Osteoblast (primary cell): ENCODE measurements around the gene C9. TPM values are rescaled to one million over a fixed set of nuclear protein-coding genes. Genes with fewer than 3 reads are reported as not detected.
"Not testable (repeated sequence)": the region's sequence is repeated elsewhere in the genome, so short reads cannot be mapped to it uniquely, and the experiment has no call there.

Experiments
- DNase-seq: peaks from one replicate; pipeline ENCODE4 v3.0.0; 2011; ENCODE audit warnings: low spot score, mixed read lengths; ENCODE audit not compliant: insufficient read length; ENCODE audit errors: missing footprints
- H2AFZ ChIP-seq: 2 replicates; pipeline ENCODE4 v1.6.0; 2011; ENCODE audit warnings: mild to moderate bottlenecking, low read length
- H3K27ac ChIP-seq: 2 replicates; pipeline ENCODE4 v1.5.1; 2011; ENCODE audit warnings: mild to moderate bottlenecking, low read depth, low read length, moderate library complexity
- H3K27me3 ChIP-seq: 2 replicates; pipeline ENCODE4 v1.6.0; 2012; ENCODE audit warnings: mild to moderate bottlenecking, control low read depth, inconsistent platforms, low read length, moderate library complexity; ENCODE audit not compliant: insufficient read depth
- H3K36me3 ChIP-seq: 2 replicates; pipeline ENCODE4 v1.5.1; 2011; ENCODE audit warnings: mild to moderate bottlenecking, low read length, control low read depth, moderate library complexity; ENCODE audit not compliant: insufficient read depth
- H3K4me1 ChIP-seq: 2 replicates; pipeline ENCODE4 v1.5.1; 2011; ENCODE audit warnings: mild to moderate bottlenecking, low read length, control low read depth, moderate library complexity; ENCODE audit not compliant: insufficient read depth
- H3K4me2 ChIP-seq: 2 replicates; pipeline ENCODE4 v1.6.0; 2011; ENCODE audit warnings: mild to moderate bottlenecking, low read length; ENCODE audit not compliant: insufficient read depth
- H3K4me3 ChIP-seq: fragments of 200-600 bp; sonication (generic); 3 replicates; pipeline ENCODE4 v1.5.1; 2012; ENCODE audit warnings: mild to moderate bottlenecking, low read length, inconsistent platforms; ENCODE audit not compliant: insufficient read depth
- H3K79me2 ChIP-seq: 2 replicates; pipeline ENCODE4 v1.6.0; 2012; ENCODE audit warnings: mild to moderate bottlenecking, low read length, control low read depth, inconsistent platforms; ENCODE audit not compliant: insufficient read depth
- H3K9me3 ChIP-seq: 2 replicates; pipeline ENCODE4 v1.5.1; 2011; ENCODE audit warnings: low read depth, low read length, control low read depth
- H4K20me1 ChIP-seq: 2 replicates; pipeline ENCODE4 v1.6.0; 2012; ENCODE audit warnings: mild to moderate bottlenecking, low read length, control low read depth; ENCODE audit not compliant: insufficient read depth
- CTCF ChIP-seq: IDR thresholded peaks from 2 replicates; pipeline ENCODE4 v1.5.1; 2011; ENCODE audit warnings: mild to moderate bottlenecking, low read depth, low read length, moderate library complexity; ENCODE audit errors: extremely low read depth
- total RNA-seq: library from RNA; depleted of rRNA; stranded (reverse); fragments of >200 nt; gene quantifications from 2 replicates; pipeline ENCODE4 v1.2.3, GENCODE V29; 2012

The C9 gene
- total RNA-seq, 1 donor = 0.36 TPM

DNA sequence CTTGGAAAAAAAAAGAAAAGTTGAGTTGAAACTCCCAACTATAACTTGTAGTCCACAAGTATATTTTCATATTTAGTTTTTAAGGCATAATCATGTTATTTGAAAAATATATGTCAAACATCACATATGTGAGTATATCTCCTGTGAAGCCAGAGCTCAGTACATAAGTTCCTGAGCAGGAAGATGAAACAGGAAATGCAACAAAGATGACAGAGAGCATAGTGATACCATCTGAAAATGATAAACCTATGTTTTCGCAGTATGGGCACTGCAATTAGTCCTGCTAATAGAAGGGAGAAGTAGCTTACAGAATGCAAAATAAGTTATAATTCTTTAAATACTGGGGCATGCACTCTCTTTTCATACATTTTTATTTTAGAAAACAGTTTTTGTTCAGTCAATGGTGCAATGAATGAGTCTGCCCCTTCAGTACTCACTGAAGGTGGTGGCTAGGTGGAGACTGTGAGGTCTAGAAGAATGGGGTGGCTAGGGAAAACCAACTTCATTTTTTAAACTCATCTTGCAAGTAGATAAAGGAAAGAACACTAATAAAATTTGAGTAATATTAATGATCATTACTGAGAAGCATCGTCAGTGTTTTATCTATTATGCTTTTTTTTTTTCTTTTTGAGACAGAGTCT is 90.9 kb downstream of the C9 start:
- no peaks in the 10 kb centered on the region for H3K79me2 ChIP-seq
- H3K27me3 ChIP-seq = no peaks in the 10 kb centered on the region
- H3K4me2 ChIP-seq = no peak overlapping the region
- no peak overlapping the region for H3K27ac ChIP-seq
- no peak for TF ChIP-seq CTCF
- H3K4me1 ChIP-seq = no peaks in the 10 kb centered on the region
- no peak for DNase-seq
- no peaks in the 10 kb centered on the region for H3K36me3 ChIP-seq
- no peaks in the 10 kb centered on the region for H4K20me1 ChIP-seq
- no peak overlapping the region for H3K4me3 ChIP-seq
- H3K9me3 ChIP-seq = no peaks in the 10 kb centered on the region
- H2AFZ ChIP-seq = no peak overlapping the region

DNA sequence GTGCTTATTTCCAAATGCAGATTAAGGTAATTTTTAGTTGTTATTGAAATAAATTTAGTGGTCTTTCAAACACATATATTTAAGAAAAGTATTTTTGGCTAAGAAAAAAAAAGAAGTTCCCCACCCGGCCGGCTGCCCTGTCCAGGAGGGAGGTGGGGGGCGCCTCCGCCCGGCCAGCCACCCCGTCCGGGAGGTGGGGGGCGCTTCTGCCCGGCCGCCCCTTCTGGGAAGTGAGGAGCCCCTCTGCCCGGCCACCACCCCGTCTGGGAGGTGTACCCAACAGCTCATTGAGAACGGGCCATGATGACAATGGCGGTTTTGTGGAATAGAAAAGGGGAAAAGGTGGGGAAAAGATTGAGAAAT is 91.4 kb downstream of the C9 start:
- H3K27me3 ChIP-seq, H3K27ac ChIP-seq, H2AFZ ChIP-seq, H3K4me3 ChIP-seq, DNase-seq, H4K20me1 ChIP-seq, H3K4me1 ChIP-seq, H3K9me3 ChIP-seq, H3K79me2 ChIP-seq, H3K36me3 ChIP-seq, H3K4me2 ChIP-seq: not testable (repeated sequence)

DNA sequence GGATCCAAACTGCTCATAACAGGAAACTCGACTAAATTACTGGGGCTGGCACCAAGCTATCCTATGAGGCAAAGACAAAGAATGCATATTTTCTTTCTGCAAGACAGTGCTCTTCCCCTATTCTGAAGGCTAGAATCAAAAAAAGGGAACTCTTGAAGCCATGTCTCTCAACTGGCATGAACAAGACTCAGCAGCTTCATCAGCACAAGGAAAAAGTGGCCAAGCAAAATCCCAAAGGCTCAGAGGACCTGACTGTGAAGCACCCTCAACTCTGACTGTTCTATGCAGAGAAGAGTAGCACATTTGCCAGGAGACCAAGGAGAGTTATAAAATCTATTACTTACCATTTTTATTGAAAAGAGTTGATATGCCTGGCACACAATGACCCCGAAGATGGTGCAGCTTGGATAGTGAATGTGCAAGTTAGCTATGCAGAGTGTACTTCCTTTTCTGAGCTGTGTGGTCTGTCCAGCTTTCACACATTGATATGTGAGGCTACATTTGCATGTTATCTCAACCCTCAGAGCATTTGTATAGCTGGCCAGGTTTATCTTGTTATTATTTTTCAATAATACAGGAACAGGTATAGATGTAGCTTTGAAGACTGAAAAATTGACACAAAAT is 94.0 kb downstream of the C9 start:
- no peaks in the 10 kb centered on the region for H3K79me2 ChIP-seq
- H3K27ac ChIP-seq = no peak overlapping the region
- H3K9me3 ChIP-seq = no peaks in the 10 kb centered on the region
- no peaks in the 10 kb centered on the region for H4K20me1 ChIP-seq
- TF ChIP-seq CTCF = no peak
- H3K4me1 ChIP-seq = no peaks in the 10 kb centered on the region
- H2AFZ ChIP-seq = no peak overlapping the region
- DNase-seq = no peak
- H3K4me2 ChIP-seq = no peak overlapping the region
- H3K4me3 ChIP-seq = no peak overlapping the region
- H3K27me3 ChIP-seq = no peaks in the 10 kb centered on the region
- H3K36me3 ChIP-seq = no peaks in the 10 kb centered on the region

DNA sequence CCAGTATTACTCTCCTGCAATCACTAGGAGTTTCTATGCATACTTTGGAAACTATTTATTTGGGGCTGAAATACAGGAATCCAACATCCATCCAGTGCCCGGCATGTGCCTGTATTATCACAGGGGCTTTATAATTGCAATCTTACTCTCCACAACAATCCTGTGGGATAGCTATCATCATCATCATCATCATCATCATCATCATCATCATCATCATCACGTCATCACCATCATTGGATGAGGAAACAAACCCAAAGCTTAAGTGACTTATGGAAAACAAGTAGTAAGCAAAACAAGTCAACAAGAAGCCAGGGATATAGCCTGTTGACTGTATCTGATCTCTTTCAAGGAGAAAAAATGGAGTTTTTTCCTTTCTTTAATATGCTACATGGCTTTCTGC is 97.1 kb downstream of the C9 start:
- Histone ChIP-seq H3K9me3 (no peaks in the 10 kb centered on the region), H3K36me3 (no peaks in the 10 kb centered on the region), H3K79me2 (no peaks in the 10 kb centered on the region), H3K27me3 (no peaks in the 10 kb centered on the region), H3K4me2 (no peak overlapping the region), H3K4me3 (no peak overlapping the region), H4K20me1 (no peaks in the 10 kb centered on the region), H2AFZ (no peak overlapping the region), H3K27ac (no peak overlapping the region), H3K4me1 (no peaks in the 10 kb centered on the region)
- no peak for TF ChIP-seq CTCF
- DNase-seq = no peak
